ENCODE measurements around the gene BANP. TPM values are rescaled to one million over a fixed set of nuclear protein-coding genes. Genes with fewer than 3 reads are reported as not detected.

Gene BANP
- total and polyA plus RNA-seq, 2 of the 8 experiments (the other 6 are each of a cell fraction or from before 2014, with no cell fraction given), result 25.8 to 39.8 TPM

DNA sequence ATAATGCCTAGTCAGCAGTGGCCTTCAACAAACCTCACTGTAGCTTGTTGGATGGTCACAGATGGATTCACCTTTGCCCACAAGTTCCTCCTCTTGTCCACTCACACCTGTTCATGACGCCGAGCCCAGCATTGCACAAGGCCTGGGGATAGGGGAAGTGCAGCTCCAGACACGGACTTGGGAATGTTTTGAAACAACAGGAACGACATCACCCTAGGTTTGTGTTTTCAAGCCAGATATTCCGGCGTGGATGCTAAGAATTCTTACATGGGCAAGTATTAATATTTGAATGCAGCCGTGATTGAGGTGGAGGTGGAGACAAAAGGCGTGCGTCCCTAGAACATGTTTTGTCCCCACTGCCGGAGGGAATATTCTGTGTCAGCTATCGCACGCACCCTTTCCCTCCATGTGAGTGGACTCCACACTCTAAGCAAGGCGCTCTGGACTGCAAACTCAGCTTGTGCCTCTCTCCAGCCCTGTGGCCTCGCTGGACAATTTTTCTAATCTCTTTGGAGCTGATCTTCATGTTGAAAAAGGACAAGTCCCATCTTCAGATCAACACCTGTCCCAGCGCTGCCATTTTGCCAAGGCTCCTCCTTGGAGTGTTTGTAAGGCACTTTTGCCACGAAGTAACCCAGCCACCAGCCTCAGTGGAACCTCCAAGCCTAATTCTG is 2.0 kb upstream of the BANP start (continued):
- TF ChIP-seq, protein P1, sequence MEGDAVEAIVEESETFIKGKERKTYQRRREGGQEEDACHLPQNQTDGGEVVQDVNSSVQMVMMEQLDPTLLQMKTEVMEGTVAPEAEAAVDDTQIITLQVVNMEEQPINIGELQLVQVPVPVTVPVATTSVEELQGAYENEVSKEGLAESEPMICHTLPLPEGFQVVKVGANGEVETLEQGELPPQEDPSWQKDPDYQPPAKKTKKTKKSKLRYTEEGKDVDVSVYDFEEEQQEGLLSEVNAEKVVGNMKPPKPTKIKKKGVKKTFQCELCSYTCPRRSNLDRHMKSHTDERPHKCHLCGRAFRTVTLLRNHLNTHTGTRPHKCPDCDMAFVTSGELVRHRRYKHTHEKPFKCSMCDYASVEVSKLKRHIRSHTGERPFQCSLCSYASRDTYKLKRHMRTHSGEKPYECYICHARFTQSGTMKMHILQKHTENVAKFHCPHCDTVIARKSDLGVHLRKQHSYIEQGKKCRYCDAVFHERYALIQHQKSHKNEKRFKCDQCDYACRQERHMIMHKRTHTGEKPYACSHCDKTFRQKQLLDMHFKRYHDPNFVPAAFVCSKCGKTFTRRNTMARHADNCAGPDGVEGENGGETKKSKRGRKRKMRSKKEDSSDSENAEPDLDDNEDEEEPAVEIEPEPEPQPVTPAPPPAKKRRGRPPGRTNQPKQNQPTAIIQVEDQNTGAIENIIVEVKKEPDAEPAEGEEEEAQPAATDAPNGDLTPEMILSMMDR (IDR thresholded peaks at IDR 0.05; ENCODE audit: control extremely low read depth in 1 of 3, insufficient read depth in 1 of 3, low read depth in 1 of 3, low read length in 3 of 3), result no peak
- TF ChIP-seq MAFK (IDR thresholded peaks at IDR 0.05; ENCODE audit: low read depth, low read length), result no peak
- TF ChIP-seq, protein P2, sequence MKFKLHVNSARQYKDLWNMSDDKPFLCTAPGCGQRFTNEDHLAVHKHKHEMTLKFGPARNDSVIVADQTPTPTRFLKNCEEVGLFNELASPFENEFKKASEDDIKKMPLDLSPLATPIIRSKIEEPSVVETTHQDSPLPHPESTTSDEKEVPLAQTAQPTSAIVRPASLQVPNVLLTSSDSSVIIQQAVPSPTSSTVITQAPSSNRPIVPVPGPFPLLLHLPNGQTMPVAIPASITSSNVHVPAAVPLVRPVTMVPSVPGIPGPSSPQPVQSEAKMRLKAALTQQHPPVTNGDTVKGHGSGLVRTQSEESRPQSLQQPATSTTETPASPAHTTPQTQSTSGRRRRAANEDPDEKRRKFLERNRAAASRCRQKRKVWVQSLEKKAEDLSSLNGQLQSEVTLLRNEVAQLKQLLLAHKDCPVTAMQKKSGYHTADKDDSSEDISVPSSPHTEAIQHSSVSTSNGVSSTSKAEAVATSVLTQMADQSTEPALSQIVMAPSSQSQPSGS (IDR thresholded peaks at IDR 0.05; ENCODE audit: low read length), result no peak
- no peak for TF ChIP-seq ZNF274 (IDR thresholded peaks at IDR 0.05; ENCODE audit: borderline replicate concordance, extremely low read depth, low read length)
- no peak for TF ChIP-seq BCL11A (IDR thresholded peaks at IDR 0.05; ENCODE audit: low read depth in 2 of 2, low read length in 2 of 2)
- no peak for TF ChIP-seq YY1 (IDR thresholded peaks at IDR 0.05; ENCODE audit: low read depth, low read length)
- no peak for TF ChIP-seq ASH2L (IDR thresholded peaks at IDR 0.05; ENCODE audit: low read length)
- no peak for TF ChIP-seq TCF12 (IDR thresholded peaks at IDR 0.05; ENCODE audit: low read depth, low read length)
